Left ventricle myocardium inferior (tissue), 1 donor: ENCODE results near the gene GORASP1. TPM values are rescaled to one million over a fixed set of nuclear protein-coding genes. Genes with fewer than 3 reads are reported as not detected.

Experiments used
- DNase-seq: peaks from one replicate; pipeline ENCODE4 v3.0.0-alpha.2; 2020
- H3K27ac ChIP-seq: fragments of 200-600 bp; replicated peaks from 2 replicates; pipeline ENCODE4 v1.8.0; 2021
- H3K27me3 ChIP-seq: fragments of 200-600 bp; 2 replicates; pipeline ENCODE4 v1.8.0; 2021; ENCODE audit warnings: low read depth
- H3K36me3 ChIP-seq: fragments of 200-600 bp; 2 replicates; pipeline ENCODE4 v1.8.0; 2021
- H3K4me1 ChIP-seq: fragments of 200-600 bp; 2 replicates; pipeline ENCODE4 v1.8.0; 2021
- H3K4me3 ChIP-seq: fragments of 200-600 bp; 2 replicates; pipeline ENCODE4 v1.8.0; 2021; ENCODE audit warnings: mild to moderate bottlenecking, moderate library complexity
- H3K9me3 ChIP-seq: fragments of 200-600 bp; replicated peaks from 2 replicates; pipeline ENCODE4 v1.8.0; 2021
- intact Hi-C: fragments of 100-400 bp; cut with micrococcal nuclease; formaldehyde crosslinking; loops from one replicate; pipeline ENCODE4 v1.11.0; 2022
- total RNA-seq: library from RNA; stranded (reverse); fragmentation: NEBNext Ultra II Directional; extraction: Animal tissue kit (Norgen Biotek cat#: 25700); gene quantifications from one replicate; pipeline ENCODE4 v1.2.1, GENCODE V29; 2021
- TF ChIP-seq, protein P1 (sequence below): fragments of 200-600 bp; IDR thresholded peaks from 2 replicates; pipeline ENCODE4 v1.8.0; 2021; ENCODE audit warnings: antibody characterized with exemption, mild to moderate bottlenecking, borderline replicate concordance
- donor health status: DM: no; HTN: yes; CAD: no; lungs with severe emphysema.

Gene GORASP1
- total RNA-seq, 1 donor from 2014 or later: 54.0 TPM

DNA sequence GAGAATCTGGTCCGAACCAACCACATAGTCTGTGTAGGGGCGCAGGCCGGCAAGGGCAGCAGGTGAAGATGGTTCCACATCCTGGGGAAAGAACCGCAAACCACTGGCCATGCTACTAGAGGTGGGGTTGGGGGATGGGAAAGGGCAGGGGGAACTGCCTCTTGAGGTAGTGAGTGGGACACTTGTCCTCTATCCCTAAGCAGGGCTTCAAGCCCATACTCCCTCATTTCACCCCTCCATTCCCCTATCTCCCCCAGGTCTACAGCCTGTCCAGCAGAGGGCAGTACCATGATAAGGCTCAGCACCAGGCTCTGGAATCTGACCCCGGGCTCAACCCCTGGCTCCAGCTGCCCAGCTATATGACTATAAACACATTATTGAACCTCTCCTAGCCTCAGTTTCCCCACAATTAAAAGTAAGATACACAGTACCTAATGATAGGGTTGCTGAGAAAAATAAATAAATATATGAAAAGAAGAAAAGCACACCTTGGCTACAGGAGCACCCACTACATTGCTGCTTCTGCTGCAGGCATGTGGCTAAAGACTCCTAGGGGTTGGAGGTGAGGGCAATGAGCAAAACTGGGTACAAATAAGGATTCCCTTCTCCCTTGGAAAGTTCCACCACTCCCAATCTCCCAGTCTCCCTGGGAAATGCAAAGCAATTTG is 6.3 kb downstream of the GORASP1 start:
- H3K36me3 ChIP-seq: peaks cover 50% of the 10 kb centered on the region
- no peak for DNase-seq
- H3K4me1 ChIP-seq: peaks cover 80% of the 10 kb centered on the region
- H3K27ac ChIP-seq: no peak overlapping the region
- H3K27me3 ChIP-seq: no peaks in the 10 kb centered on the region
- TF ChIP-seq, protein P1, sequence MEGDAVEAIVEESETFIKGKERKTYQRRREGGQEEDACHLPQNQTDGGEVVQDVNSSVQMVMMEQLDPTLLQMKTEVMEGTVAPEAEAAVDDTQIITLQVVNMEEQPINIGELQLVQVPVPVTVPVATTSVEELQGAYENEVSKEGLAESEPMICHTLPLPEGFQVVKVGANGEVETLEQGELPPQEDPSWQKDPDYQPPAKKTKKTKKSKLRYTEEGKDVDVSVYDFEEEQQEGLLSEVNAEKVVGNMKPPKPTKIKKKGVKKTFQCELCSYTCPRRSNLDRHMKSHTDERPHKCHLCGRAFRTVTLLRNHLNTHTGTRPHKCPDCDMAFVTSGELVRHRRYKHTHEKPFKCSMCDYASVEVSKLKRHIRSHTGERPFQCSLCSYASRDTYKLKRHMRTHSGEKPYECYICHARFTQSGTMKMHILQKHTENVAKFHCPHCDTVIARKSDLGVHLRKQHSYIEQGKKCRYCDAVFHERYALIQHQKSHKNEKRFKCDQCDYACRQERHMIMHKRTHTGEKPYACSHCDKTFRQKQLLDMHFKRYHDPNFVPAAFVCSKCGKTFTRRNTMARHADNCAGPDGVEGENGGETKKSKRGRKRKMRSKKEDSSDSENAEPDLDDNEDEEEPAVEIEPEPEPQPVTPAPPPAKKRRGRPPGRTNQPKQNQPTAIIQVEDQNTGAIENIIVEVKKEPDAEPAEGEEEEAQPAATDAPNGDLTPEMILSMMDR: peak; percentile 68
- H3K9me3 ChIP-seq: no peaks in the 10 kb centered on the region
- H3K4me3 ChIP-seq: no peak overlapping the region
- intact Hi-C loops: no loop called here

DNA sequence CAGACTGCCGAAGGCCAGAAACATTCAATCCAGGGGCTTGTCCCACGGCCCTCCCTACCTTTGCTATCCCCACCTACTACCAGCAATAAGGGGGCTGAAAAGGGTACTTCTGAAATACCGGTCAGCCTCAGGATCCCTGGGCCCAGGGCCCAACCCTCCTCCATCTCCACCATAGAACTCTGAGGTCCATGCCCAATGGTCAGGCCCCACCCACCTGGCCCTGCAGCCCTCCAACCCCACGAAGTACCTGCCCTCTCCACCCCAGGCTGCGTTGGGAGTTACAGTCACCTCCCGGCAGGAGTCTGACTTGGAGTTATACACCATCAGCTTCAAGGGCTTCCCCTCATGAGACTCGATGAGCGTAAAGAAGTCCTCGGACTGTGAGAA is 6.9 kb downstream of the GORASP1 start:
- intact Hi-C loops: no loop called here
- TF ChIP-seq, protein P1: no peak
- Histone ChIP-seq H3K27me3 (no peaks in the 10 kb centered on the region), H3K4me1 (peaks cover 78% of the 10 kb centered on the region), H3K4me3 (no peak overlapping the region), H3K36me3 (peaks cover 56% of the 10 kb centered on the region), H3K27ac (no peak overlapping the region), H3K9me3 (no peaks in the 10 kb centered on the region)
- no peak for DNase-seq

DNA sequence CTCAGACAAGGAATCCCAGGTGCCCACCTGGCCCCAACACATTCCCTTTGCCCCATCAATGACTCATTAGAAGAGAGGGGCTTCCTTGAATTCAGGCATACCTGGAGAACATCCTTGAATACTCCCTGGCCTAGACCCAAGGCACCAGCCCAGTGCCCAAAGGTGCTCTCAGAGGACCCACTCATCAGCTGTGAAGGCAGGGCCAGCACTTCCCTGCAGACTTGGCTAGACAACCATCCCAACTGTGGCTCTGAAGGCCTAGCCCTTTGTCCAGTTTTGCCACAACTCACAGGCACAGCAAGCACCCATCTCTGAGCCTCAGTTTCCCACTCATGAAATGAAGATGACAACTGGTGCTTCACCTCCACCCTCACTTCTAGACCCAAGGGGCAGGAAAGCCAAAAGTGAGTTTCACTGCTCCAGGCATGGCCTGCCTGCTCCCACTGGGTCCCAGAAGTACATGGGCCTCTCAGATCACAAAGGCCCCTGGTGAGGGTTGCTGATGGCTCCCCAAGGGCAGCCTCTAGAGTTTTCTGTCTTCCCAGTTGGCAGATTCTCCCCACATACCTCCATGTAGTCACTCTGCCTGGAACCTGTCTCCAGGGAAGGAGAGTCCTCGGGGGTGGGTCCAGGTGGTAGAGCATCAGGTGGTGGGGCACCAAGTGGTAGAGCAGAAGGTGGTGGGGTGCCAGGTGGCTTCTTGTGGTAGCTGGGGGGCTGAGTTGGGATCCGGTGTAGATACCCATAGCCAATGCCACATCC is 7.5 kb downstream of the GORASP1 start:
- intact Hi-C loops: no loop called here
- peaks cover 62% of the 10 kb centered on the region for H3K36me3 ChIP-seq
- H3K4me3 ChIP-seq: no peak overlapping the region
- no peak overlapping the region for H3K27ac ChIP-seq
- TF ChIP-seq, protein P1: no peak
- DNase-seq: no peak
- peaks cover 73% of the 10 kb centered on the region for H3K4me1 ChIP-seq
- H3K9me3 ChIP-seq: no peaks in the 10 kb centered on the region
- H3K27me3 ChIP-seq: no peaks in the 10 kb centered on the region

DNA sequence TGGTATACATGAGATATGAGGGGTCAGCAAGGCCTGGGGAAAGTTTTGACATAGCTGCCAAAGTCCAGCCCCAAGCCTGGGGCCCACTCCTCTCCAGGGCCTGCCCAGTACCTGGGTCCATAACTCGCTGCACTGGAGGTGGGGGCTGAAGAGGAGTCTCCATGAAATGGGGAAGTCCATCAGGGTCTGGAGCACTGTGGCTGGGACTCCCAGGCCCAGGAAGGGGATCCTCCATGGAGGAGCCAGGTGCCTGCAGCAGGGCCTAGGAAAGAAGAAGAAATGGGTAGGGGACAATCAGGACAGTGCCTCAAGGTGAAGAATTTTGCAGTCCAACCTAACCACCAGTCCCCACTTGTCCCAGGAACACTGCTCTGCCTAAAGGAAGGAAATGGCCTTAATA is 8.2 kb downstream of the GORASP1 start:
- Histone ChIP-seq H3K27me3 (no peaks in the 10 kb centered on the region), H3K27ac (no peak overlapping the region), H3K4me3 (no peak overlapping the region), H3K36me3 (peaks cover 69% of the 10 kb centered on the region), H3K4me1 (peaks cover 66% of the 10 kb centered on the region), H3K9me3 (no peaks in the 10 kb centered on the region)
- TF ChIP-seq, protein P1: no peak
- intact Hi-C loops: no loop called here
- DNase-seq: no peak

DNA sequence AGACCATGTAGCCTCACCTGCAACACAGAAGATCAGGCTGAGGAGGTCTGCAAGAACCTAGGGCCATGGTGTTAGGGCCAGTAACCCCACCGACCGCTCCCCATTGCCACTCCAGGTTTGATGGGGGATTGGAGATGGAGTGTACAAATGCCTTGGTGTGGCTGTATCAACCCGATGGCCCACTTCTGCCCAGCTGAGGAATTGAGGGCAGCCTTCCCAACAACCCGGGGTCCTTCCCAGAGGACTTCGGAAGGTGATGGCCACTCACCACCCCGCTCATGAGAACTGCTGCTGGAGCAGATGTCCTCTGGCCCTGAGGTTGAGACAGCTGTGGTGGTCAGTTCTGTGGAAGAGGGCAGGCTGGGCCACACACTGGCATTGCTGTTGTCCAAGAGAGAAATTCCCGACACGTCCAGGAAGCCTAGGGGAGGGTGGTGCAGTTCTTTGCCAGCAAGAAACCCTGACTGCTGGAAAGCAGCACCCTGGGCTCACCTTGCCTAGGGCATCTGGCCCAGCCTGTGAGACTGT is 8.9 kb downstream of the GORASP1 start:
- intact Hi-C loops: no loop called here
- TF ChIP-seq, protein P1: no peak
- Histone ChIP-seq H3K36me3 (peaks cover 76% of the 10 kb centered on the region), H3K27me3 (no peaks in the 10 kb centered on the region), H3K4me1 (peaks cover 59% of the 10 kb centered on the region), H3K9me3 (no peaks in the 10 kb centered on the region), H3K27ac (no peak overlapping the region), H3K4me3 (no peak overlapping the region)
- DNase-seq: no peak
